ENCODE data around the gene MAST3. TPM values are rescaled to one million over a fixed set of nuclear protein-coding genes. Genes with fewer than 3 reads are reported as not detected.
"Not testable (repeated sequence)": the region's sequence is repeated elsewhere in the genome, so short reads cannot be mapped to it uniquely, and the experiment has no call there.

MAST3 gene
- total RNA-seq, 3 donors from 2014 or later = 25.2 to 37.3 (median 34.7) TPM

GRCh38 chr19:18155095-18156087 is 57.8 kb downstream of the MAST3 start:
- Histone ChIP-seq H3K4me3 (no peak overlapping the region), H3K9me3 (no peaks in the 10 kb centered on the region), H3K4me1 (ENCODE audit: low read depth) (peaks cover 43% of the 10 kb centered on the region), H3K36me3 (ENCODE audit: low read depth) (peaks cover 4% of the 10 kb centered on the region)
- TF ChIP-seq, protein P1, sequence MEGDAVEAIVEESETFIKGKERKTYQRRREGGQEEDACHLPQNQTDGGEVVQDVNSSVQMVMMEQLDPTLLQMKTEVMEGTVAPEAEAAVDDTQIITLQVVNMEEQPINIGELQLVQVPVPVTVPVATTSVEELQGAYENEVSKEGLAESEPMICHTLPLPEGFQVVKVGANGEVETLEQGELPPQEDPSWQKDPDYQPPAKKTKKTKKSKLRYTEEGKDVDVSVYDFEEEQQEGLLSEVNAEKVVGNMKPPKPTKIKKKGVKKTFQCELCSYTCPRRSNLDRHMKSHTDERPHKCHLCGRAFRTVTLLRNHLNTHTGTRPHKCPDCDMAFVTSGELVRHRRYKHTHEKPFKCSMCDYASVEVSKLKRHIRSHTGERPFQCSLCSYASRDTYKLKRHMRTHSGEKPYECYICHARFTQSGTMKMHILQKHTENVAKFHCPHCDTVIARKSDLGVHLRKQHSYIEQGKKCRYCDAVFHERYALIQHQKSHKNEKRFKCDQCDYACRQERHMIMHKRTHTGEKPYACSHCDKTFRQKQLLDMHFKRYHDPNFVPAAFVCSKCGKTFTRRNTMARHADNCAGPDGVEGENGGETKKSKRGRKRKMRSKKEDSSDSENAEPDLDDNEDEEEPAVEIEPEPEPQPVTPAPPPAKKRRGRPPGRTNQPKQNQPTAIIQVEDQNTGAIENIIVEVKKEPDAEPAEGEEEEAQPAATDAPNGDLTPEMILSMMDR (IDR thresholded peaks at IDR 0.05) = no peak
- peak; percentile 62 to 76 (median 72) for DNase-seq
- intact Hi-C loops (cut with DNase I, micrococcal nuclease) = no loop called here
- no peak for ATAC-seq

DNA sequence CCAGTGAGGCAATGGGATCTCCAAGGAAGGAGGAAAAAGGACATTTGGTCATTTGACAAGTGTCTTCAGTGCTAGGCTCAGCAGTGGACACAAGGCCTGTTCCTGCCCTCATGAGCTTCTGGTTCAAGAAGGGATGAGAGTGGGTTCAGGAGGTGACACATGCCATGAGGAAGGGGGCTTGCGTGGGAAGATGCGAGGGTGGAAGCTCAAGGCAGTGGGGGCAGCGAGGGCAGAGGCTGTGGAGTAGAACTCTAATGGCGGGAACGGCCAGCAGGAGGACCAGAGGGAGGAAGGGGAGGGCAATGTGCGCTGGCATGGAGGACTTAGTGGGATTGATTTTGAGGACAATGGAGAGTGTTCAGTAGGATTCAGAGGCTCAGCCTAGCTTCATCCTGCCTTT is 58.7 kb downstream of the MAST3 start:
- TF ChIP-seq, protein P1 (IDR thresholded peaks at IDR 0.05) = no peak
- ATAC-seq = no peak
- Histone ChIP-seq H3K36me3 (ENCODE audit: low read depth) (peaks cover 4% of the 10 kb centered on the region), H3K9me3 (no peaks in the 10 kb centered on the region), H3K4me1 (ENCODE audit: low read depth) (peaks cover 49% of the 10 kb centered on the region), H3K4me3 (no peak overlapping the region)
- peak in 1 of 3 donors; percentile 43 for DNase-seq
- intact Hi-C loops (cut with DNase I, micrococcal nuclease) = no loop called here

GRCh38 chr19:18156841-18157464 is 59.4 kb downstream of the MAST3 start:
- TF ChIP-seq, protein P1 (IDR thresholded peaks at IDR 0.05) = no peak
- Histone ChIP-seq H3K9me3 (no peaks in the 10 kb centered on the region), H3K36me3 (ENCODE audit: low read depth) (peaks cover 4% of the 10 kb centered on the region), H3K4me3 (no peak overlapping the region), H3K4me1 (ENCODE audit: low read depth) (peaks cover 43% of the 10 kb centered on the region)
- intact Hi-C loops (cut with DNase I, micrococcal nuclease) = no loop called here
- DNase-seq (peak; percentile 94 to 96 (median 96)), ATAC-seq (peak; percentile 52)

- DNase-seq (peak in 1 of 3 donors; percentile 57), ATAC-seq (no peak)
- H3K36me3 ChIP-seq (ENCODE audit: low read depth) = peaks cover 4% of the 10 kb centered on the region
- intact Hi-C loops (cut with DNase I, micrococcal nuclease) = no loop called here
- no peak overlapping the region for H3K4me3 ChIP-seq
- TF ChIP-seq, protein P1 (IDR thresholded peaks at IDR 0.05) = no peak
- H3K9me3 ChIP-seq = no peaks in the 10 kb centered on the region
- H3K4me1 ChIP-seq (ENCODE audit: low read depth) = peaks cover 43% of the 10 kb centered on the region
These were observed 60.0 kb downstream of the MAST3 start for GRCh38 chr19:18157465-18158063.

- Histone ChIP-seq H3K4me1 (ENCODE audit: low read depth) (peaks cover 43% of the 10 kb centered on the region), H3K36me3 (ENCODE audit: low read depth) (no peaks in the 10 kb centered on the region), H3K9me3 (no peaks in the 10 kb centered on the region), H3K4me3 (no peak overlapping the region)
- no peak for ATAC-seq
- TF ChIP-seq, protein P1 (IDR thresholded peaks at IDR 0.05) = no peak
- no peak for DNase-seq
- intact Hi-C loops (cut with DNase I, micrococcal nuclease) = no loop called here
These were observed 60.9 kb downstream of the MAST3 start for GRCh38 chr19:18158467-18158866.

DNA sequence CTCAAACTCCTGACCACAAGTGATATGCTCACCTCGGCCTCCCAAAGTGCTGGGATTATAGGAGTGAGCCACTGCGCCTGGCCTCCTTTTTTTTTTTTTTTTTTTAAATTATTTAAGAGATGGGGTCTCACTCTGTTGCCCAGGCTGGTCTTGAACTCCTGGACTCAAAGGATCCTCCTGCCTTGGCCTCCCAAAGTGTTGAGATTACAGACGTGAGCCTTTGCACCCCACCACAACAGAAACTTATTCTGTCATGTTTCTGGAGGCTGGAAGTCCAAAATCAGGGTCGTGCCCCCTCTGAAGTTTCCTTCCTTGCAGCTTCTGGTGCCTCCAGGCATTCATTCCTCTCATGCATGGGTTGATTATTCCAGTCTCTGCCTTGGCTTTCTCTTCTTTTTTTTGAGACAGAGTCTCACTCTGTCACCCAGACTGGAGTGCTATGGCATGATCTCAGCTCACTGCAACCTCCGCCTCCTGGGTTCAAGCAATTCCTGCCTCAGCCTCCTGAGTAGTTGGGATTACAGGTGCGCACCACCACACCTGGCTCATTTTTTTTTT is 61.6 kb downstream of the MAST3 start:
- intact Hi-C loops (cut with DNase I, micrococcal nuclease); ATAC-seq; H3K4me3 ChIP-seq; H3K9me3 ChIP-seq; DNase-seq; H3K36me3 ChIP-seq (ENCODE audit: low read depth): not testable (repeated sequence)
- H3K4me1 ChIP-seq (ENCODE audit: low read depth) = peaks cover 36% of the 10 kb centered on the region
